GM21723 (cell line): ENCODE data around the gene SYNRG.
"Not testable (repeated sequence)": the region's sequence is repeated elsewhere in the genome, so short reads cannot be mapped to it uniquely, and the experiment has no call there.

ENCODE experiments used
- ATAC-seq: cut with Tn5 transposase; IDR thresholded peaks from one replicate; pipeline ENCODE4 v1.9.1; 2021; ENCODE audit warnings: mild to moderate bottlenecking, moderate library complexity; ENCODE audit not compliant: unreplicated experiment

The SYNRG gene

DNA sequence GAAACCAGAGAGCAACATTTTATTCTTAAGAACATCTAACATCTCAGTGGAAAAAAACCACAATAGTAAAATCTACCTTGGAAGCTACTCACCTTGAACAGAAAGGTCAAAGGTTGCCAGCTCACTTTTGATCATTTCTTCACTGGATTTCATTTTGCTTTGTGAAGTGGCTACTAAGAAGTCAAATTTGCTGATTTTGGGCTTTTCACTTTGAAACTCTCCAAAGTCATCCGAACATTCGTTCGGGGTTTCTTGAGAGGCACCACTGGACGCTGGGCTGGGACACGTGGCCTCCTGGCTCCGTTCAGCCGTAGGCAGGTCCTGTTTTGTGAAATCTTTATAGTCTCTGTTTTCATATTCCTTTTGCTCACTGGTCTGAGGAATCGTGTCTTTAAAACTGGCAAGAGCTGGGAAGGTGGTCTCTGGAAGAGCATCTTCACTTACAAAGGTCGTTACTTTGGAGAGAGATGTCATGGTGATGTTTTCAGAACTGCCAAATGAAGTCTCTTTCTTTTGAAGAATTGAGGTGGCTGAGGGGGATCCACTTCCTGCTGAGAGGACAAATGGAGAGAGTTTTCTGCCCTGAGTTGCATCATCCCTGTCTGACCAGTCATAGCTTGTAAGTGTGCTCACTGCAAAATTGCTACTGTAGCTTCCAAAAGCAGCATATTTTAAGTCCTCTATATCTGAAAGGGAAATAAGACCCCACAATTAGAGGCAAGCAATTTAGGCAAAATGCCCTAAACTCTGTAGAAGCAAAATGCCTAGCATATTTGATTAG lies 67.1 kb downstream of the SYNRG start:
- no peak for ATAC-seq

DNA sequence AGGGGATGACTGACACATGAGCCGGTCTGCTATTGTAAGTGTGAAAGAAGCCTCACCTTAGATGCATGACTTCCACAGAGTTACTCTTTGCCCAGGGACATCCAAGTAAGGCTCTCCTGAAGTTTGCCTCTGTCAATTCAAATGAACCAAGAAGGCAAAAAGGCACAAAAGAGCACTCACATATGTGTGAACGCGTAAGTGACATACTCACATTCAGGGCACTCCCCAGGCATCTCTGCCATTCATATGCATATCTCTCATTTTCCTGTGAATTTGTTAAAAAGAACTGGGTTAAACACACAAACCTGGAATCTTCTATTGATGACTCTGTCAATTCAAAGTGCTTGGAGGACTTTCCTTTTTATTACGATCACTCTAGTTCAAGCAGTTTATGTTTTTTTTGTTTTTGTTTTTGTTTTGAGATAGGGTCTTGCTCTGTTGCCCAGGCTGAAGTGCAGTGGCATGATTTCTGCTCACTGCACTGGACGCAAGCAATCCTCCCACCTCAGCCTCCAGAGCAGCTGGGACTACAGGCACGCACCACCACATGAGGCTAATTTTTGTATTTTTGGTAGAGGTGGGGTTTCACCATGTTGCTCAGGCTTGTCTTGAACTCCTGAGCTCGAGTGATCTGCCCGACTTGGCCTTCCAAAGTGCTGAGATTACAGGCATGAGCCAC lies 70.1 kb downstream of the SYNRG start:
- ATAC-seq: no peak

DNA sequence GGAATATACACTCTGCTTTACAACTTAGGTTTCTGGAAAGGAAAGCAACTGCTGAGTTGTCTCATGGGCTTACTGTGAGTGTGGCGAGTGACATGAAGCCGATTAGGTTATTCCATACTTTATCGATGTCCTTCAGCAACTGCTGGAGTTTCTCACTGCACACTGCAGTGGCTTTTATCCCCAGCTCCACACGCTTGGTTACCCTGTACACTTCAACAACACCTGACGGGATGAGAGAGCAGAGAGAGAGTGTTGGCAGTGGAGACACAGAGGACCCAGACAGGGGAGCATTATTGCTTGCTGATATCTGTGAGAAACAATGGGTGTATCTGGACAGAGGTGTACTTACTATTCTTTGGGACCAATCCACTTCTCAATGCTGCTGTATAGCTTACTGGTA lies 73.3 kb downstream of the SYNRG start:
- no peak for ATAC-seq

DNA sequence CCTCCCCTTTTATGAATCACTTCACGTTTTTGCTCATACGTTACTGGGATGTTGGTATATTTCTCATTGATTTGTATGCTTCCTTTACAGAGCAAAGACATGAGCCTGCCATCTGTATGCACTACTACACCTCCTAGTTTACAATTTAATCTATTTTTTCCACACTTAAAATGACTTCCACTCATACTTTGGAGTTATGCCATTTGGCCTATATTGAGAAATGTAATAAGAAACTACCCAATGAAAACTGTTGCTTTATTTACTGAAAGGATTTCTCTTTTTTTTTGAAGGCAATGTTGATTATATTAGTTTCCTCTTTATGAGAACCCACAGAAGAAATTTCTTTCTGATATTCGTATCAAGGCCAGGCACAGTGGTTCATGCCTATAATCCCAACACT lies 76.5 kb downstream of the SYNRG start:
- no peak for ATAC-seq

GRCh38 chr17:37530420-37530819 lies 78.8 kb downstream of the SYNRG start:
- ATAC-seq: no peak

DNA sequence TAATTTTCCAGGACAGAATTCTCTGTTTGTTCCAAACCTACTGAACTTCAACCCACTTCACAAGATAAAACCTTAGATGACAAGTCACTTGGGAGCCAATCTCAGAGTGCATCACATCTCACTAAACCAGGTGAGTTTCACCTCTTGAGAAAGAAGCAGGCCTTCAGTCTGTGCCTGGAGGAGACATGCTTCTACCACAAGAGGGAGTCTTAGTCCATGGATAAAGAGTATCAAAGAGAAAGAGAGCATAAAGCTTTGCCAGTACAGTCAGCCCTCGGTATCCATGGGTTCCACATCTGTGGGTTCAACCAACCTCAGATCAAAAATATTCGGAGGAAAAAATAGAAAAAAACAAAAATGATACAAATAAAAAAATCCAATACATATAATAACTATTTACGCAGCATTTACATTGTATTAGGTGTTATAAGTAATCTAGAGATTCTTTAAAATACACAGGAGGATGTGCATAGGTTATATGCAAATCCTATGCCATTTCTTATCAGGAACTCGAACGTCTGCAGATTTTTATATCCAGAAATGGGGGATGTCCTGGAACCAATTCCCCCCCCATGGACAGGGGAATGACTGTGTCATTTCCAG lies 81.9 kb downstream of the SYNRG start:
- ATAC-seq: no peak

DNA sequence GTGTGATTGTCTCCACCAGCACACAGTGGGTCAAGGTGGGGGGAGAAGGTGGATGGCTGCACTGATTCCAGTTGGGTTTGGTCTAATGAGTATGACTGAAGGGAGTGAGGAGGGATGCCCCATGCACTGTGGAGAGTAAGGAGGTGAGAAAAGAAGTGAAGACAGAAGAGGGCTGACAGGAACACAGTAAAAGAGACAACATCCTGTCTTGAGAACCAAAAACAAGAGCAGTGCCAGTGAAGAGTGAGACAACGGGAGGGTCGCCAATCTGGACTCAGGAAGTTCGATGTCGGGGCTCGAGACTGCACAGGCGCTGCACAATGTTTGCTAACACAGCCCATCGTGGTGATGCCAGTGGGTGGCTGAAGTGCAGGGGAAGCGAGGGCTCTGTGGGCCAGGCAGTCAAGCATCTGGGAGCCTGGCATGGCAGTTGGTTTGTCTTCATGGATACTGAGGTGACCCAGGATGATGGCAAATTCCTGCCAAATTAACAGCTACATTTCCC lies 85.5 kb downstream of the SYNRG start:
- ATAC-seq: no peak

DNA sequence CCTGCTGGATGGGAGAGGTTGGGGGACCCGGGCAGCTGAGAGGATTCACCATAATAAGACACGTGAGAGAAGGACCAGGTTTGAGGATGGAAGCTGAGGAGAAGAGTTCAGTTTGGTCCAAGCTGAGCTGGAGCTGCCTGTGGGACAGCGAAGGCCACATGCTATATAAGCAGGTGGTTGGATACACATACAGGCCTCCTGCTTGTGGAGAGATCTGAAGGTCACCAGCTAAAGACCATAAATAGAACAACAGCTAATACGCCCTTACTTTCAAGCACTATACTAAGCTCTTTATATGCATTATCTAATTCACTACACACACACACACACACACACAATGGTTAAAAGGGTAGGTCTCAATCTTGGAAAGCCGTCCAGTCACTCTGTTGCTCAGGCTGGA lies 87.4 kb downstream of the SYNRG start:
- ATAC-seq: no peak

DNA sequence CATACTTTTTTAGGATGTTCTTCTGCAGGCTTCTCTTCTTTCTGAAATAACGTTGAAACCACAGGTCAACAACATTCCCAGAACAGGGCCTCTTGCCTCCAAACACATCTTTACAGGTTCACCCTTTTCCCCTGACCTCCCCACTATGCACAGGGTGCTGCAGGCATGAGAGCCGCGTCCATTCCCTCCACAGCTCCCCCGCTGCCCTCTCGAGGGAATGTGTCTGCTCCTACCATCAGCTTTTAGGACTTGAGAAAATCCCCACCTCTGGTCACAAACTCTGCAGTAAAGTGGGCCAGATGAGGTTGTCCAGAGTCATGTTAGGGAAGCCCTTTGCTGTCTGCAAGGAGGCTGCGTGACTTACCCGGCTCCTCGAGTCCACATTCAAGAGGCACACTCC lies 89.0 kb downstream of the SYNRG start:
- ATAC-seq: no peak

DNA sequence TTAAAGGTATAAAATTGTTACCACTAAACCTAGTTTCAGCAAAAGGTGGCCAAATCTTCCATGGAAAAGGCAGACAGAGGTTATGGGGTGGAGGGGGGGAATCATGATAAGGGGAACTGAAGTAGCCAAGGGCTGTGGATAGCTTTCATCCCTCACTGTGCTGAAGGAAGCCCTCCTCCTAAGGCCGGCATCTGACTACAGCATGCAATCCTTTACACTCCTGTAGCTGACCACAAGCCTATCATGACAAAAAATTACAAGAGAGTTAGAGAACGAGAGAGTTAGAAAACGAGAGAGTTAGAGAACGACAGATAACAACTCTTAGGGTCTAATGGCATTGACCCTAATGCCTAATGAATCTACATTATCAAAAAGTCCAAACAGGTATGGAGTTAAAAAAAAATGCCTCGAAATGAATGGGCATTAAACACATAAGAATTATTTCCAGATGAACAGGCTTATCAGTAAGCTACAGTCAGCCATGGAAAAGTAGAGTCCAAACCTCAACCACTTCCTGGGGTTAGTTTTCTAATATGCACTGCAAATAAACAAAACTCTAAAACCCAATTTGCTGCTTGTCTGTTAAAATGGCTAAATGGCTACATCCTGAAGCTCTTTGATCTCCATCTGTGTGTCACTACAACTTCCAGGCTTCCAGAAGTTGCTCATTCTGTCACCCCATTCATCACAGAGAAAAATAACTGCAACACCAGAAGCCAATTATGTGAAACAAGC lies 89.8 kb downstream of the SYNRG start:
- ATAC-seq: no peak

DNA sequence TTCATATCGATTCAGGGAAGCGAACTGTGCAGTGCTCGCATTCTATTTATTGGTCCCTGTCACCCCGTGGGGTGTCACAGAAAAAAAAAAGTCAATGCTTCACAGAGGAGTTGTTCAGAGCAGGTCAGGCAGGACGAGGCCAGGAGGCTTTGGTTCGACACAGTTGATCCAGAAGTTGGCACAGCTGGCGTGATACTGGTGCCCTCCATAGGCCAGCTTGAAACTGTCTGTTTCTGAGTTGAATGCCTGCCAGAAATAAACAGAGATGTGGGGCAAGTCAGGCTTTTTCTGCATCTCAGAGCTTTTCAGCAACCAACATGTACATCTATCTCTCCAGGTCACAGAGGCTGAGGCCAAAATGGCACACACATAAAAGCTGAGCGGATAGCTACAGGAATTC lies 90.4 kb downstream of the SYNRG start:
- ATAC-seq: no peak

DNA sequence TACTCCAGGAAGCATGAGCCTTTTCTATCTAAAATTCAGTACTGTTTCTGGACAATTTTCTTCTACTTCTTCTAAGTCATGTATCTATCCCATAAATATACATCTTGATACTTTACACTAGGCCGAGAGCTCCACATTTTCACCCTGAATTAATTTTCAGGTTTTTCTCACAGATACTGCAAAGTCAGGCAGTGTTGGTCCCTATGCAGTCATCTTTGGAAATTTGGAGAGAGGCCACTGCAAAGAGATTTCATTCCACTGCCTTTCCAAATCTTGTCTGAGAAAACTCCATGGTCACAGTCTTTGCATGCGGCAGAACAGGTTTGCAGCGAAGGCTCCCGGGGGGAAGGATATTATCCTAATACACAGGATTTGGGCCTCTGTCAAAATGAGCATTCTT lies 91.3 kb downstream of the SYNRG start:
- no peak for ATAC-seq

GRCh38 chr17:37516127-37516571 lies 93.1 kb downstream of the SYNRG start:
- no peak for ATAC-seq

DNA sequence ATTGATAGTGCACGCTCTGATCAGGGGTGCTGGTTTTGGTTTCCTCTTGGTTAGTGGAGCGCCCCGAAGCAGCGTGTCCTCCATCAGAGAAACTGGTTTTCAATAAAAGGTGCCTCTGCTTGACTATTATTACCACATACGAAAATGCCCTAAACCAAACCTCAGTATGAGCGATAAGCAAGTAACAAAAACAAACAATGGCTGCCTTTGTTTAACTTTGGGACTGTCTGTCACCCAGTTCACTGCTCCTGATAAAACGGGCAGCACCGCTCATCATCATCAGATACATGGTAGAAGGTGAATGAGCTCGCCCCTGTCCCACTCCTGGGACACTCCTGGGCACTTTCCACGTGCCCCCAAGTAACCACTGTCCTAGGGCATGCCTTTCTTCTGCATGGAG lies 95.5 kb downstream of the SYNRG start:
- no peak for ATAC-seq

- ATAC-seq: no peak
Observed at GRCh38 chr17:37512442-37513068, 96.7 kb downstream of the SYNRG start.

DNA sequence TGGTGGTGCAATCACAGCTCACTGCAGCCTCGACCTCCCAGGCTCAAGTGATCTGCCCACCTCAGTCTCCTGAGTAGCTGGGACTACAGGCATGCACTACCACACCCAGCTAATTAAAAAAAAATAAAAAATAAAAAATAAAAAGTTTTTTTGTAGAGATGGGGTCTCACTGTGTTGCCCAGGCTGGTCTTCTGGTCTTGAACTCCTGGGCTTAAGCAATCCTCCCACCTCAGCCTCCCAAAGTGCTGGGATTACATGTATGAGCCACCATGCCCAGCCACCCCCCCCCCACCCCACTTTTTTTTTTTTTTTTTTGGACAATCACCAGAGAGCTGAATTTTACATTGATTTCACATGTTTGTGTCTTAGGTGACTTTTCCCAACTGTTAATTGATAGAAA lies 97.6 kb downstream of the SYNRG start:
- ATAC-seq: not testable (repeated sequence)

DNA sequence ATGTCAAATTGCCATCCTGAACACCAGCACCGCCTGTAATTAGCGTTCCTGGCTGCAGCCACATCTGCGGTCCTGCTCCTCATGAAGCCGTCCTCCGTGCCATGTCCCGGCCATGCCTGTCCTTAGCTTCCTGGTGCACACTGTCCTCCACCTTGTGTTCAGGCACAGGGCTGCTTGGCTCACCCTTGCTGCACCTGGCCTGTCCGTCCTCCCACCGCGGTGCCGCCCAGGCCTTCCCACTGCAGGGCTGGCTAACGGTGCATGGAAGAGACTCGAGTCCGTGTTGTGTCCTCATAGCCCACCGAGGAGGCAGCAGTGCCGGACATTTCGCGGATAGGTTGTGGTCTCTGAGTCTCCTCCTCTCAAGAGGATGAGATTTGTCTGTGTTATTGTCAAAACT lies 99.2 kb downstream of the SYNRG start:
- ATAC-seq: no peak

DNA sequence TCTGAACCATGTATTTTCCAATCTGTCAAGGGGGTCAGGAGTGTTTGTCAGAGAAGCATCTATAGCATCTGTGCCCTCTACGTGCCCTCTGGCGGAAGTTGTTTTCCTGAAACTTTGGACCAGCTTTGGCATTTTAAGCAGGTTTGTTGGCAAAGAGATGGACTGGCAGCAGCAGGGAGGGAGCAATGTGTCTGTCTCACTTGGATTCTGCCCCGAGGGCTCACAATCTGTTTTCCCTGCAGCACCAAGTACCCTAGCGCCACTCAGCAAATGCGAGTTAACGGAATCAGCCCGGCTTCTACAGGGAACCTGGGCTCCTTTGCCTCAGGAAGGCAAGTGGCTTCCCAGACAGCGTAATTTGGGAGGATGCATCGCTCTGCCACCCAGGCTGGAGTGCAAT lies 102.1 kb downstream of the SYNRG start:
- ATAC-seq: no peak

DNA sequence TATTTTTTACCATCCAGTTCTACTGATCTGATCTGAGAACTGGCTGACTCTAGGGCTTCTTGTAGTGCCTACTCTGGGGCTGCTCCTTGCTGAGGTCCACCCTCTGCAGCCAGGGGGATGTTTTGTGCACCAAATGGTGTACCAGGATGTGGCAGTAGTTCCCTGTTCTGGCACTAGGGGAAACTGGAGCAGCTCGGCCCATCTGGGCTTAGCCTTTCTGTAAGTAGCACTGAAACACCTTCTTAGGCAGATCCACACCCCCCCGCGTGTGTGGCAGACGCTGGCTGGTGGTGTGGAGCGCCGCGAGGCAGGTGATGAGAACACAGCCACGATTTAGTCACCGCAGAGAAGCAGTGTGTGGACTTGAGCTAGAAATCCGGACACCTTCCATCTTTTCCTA lies 102.5 kb downstream of the SYNRG start:
- ATAC-seq: no peak

DNA sequence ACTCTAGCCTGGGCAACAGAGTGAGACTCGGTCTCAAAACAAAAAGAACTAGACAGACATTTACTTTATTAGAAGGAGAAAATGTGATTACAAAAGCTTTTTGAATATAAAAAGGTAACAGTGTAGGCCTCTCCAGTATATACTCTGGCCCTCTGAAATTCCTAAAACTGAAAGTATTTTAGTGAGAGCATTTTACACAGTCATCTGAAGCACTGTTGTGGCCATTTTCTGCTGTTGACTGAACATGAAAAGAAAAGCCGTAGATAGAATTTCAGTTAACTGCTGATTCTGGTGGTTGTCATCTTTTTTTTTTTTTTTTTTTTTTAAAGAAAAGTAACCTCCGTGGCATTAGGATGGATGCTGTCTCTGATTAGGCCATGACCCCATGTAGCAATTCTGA lies 103.9 kb downstream of the SYNRG start:
- no peak for ATAC-seq

DNA sequence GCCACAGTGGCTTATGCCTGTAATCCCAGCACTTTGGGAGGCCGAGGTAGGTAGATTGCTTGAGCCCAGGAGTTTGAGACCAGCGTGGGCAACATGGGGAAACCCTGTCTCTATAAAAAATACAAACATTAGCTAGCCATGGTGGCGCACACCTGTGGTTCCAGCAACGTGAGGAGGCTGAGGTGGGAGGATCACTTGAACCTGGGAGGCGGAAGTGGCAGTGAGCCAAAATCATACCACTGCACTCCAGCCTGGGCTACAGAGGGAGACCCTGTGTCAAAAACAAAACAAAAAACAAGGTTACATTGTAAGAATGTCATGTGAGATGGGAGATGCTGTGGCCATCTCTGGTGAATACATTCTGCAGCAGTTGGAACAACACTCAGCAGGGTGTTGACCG lies 106.1 kb downstream of the SYNRG start:
- ATAC-seq: no peak
